T-helper 1 cell treated with Interleukin-12 subunit alpha and Interleukin-12 subunit beta and Interleukin-4 antibody, amounts not matched to agents 30 μg/mL and 1 μg/mL, for 36 hours (primary cell): ENCODE results near the gene PGPEP1.

Source experiments
- H3K27ac Mint-ChIP-seq: one replicate; pipeline ENCODE4 v1.8.0; 2021; ENCODE audit warnings: mild to moderate bottlenecking, mixed read lengths
- H3K27me3 Mint-ChIP-seq: one replicate; pipeline ENCODE4 v1.8.0; 2021; ENCODE audit warnings: low read depth, mixed read lengths
- H3K36me3 Mint-ChIP-seq: one replicate; pipeline ENCODE4 v1.8.0; 2021; ENCODE audit warnings: low read depth, mixed read lengths
- H3K4me1 Mint-ChIP-seq: one replicate; pipeline ENCODE4 v1.8.0; 2021; ENCODE audit warnings: low read depth, mixed read lengths
- H3K4me3 Mint-ChIP-seq: one replicate; pipeline ENCODE4 v1.8.0; 2021; ENCODE audit warnings: mild to moderate bottlenecking, moderate library complexity, mixed read lengths
- H3K9me3 Mint-ChIP-seq: one replicate; pipeline ENCODE4 v1.8.0; 2021; ENCODE audit warnings: mixed read lengths

PGPEP1 gene

DNA sequence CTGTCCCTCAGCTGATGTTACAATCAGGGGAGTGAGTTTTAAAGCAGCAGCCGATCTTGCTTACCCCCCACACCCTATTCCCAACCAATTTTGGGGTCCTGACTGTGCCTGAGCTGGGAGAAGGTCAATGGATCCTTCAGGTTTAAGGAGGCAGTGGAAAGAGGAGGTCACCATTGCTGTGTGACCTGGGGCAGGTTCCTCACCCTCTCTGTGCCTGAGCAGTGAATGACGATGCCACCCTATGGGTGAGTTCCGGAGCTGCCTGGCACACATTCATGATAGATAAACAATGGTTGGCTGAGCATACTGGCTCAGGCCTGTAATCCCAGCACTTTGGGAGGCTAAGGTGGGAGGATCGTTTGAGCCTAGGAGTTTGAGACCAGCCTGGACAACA, 38.7 kb upstream of the PGPEP1 start:
- peaks cover 8% of the 10 kb centered on the region for H3K36me3 Mint-ChIP-seq
- H3K4me3 Mint-ChIP-seq: peak overlapping the region; percentile 42
- peaks cover 27% of the 10 kb centered on the region for H3K4me1 Mint-ChIP-seq
- H3K9me3 Mint-ChIP-seq: no peaks in the 10 kb centered on the region
- H3K27ac Mint-ChIP-seq: peak overlapping the region; percentile 31
- H3K27me3 Mint-ChIP-seq: no peaks in the 10 kb centered on the region

- Mint-ChIP-seq H3K4me3 (peak overlapping the region; percentile 92), H3K36me3 (peaks cover 14% of the 10 kb centered on the region), H3K27me3 (no peaks in the 10 kb centered on the region), H3K9me3 (no peaks in the 10 kb centered on the region), H3K4me1 (peaks cover 26% of the 10 kb centered on the region), H3K27ac (peak overlapping the region; percentile 97)
These were observed 36.3 kb upstream of the PGPEP1 start for GRCh38 chr19:18304208-18304457.

GRCh38 chr19:18304458-18305310, 35.7 kb upstream of the PGPEP1 start:
- H3K36me3 Mint-ChIP-seq: peaks cover 14% of the 10 kb centered on the region
- peak overlapping the region; percentile 92 for H3K4me3 Mint-ChIP-seq
- H3K27me3 Mint-ChIP-seq: no peaks in the 10 kb centered on the region
- no peaks in the 10 kb centered on the region for H3K9me3 Mint-ChIP-seq
- peaks cover 26% of the 10 kb centered on the region for H3K4me1 Mint-ChIP-seq
- H3K27ac Mint-ChIP-seq: peak overlapping the region; percentile 97

- Mint-ChIP-seq H3K4me3 (peak overlapping the region; percentile 92), H3K27me3 (no peaks in the 10 kb centered on the region), H3K36me3 (peaks cover 14% of the 10 kb centered on the region), H3K4me1 (peaks cover 26% of the 10 kb centered on the region), H3K27ac (peak overlapping the region; percentile 93), H3K9me3 (no peaks in the 10 kb centered on the region)
These were observed 34.0 kb upstream of the PGPEP1 start for GRCh38 chr19:18306209-18306887.

DNA sequence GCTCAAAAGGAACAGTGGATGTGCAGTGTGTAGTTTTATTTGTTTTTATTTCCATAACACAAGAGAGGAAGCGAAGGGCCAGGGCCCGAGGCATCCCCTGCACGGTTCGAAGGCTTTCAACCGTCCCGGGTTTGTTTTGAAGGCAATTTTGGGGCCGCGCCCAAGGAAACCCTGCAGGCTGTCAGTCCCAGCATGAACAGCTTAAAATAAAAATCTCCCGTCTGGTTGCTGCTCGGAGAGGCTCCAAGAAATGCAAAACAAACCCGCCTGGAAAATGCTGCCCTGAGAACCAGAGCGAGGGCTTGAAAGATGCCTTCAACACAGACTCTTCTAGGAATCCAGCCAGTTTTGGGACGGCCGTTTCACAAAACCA, 33.5 kb upstream of the PGPEP1 start:
- peaks cover 14% of the 10 kb centered on the region for H3K36me3 Mint-ChIP-seq
- H3K4me1 Mint-ChIP-seq: peaks cover 24% of the 10 kb centered on the region
- H3K9me3 Mint-ChIP-seq: no peaks in the 10 kb centered on the region
- H3K27ac Mint-ChIP-seq: peak overlapping the region; percentile 93
- H3K27me3 Mint-ChIP-seq: no peaks in the 10 kb centered on the region
- H3K4me3 Mint-ChIP-seq: peak overlapping the region; percentile 78

- no peaks in the 10 kb centered on the region for H3K27me3 Mint-ChIP-seq
- peaks cover 14% of the 10 kb centered on the region for H3K36me3 Mint-ChIP-seq
These were observed 33.1 kb upstream of the PGPEP1 start for GRCh38 chr19:18307271-18307681.

DNA sequence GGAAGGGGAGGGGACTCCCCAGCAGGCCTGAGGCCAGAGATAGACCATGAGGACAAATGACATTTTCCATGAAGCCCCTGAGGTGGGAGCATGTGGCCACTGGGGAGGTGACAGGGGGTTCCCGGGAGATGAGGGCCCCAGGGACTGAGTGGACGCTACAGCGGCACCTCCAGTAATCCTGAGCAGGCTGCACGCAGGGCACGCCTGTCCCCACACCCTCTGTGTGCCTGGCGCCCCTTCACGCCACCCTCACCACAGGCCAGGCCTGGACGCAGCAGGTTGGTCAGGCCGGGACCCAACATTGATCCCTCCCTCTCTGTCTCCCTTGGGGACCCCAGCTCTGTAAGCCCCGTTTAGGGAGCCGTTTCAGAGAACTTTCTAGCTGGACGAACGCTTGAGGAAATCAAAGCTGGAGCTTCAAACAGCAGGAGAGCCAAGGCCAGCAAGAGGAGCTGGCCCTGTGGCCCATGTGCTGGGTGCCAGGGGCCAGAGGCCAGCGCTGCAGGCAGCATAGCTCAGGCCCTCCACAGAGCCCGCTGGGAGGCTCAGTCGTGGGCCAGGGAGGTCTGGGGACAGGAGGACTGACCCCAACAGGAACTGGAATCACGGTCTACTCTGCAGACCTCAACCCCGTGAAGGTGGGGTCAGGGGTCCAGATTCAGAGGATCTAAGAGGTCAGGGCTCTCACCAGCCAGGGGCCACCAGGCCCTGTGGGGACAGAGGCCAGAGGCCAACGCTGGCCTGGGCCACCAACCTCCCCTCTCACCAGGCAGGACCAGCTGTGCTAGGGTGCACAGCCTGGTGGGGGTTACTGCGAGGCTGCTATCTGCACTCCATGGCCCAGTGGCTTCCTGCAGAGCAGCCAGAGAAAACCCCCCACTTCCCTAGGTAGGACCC, 32.1 kb upstream of the PGPEP1 start:
- no peaks in the 10 kb centered on the region for H3K9me3 Mint-ChIP-seq
- no peak overlapping the region for H3K27ac Mint-ChIP-seq
- no peaks in the 10 kb centered on the region for H3K27me3 Mint-ChIP-seq
- peaks cover 22% of the 10 kb centered on the region for H3K4me1 Mint-ChIP-seq
- no peak overlapping the region for H3K4me3 Mint-ChIP-seq
- H3K36me3 Mint-ChIP-seq: peaks cover 14% of the 10 kb centered on the region

More at GRCh38 chr19:18307271-18307681, 33.1 kb upstream of the PGPEP1 start:
- H3K4me1 Mint-ChIP-seq: peaks cover 23% of the 10 kb centered on the region
- peak overlapping the region; percentile 93 for H3K27ac Mint-ChIP-seq
- H3K4me3 Mint-ChIP-seq: peak overlapping the region; percentile 78
- H3K9me3 Mint-ChIP-seq: no peaks in the 10 kb centered on the region

- Mint-ChIP-seq H3K27ac (no peak overlapping the region), H3K4me3 (no peak overlapping the region), H3K4me1 (peaks cover 17% of the 10 kb centered on the region), H3K27me3 (no peaks in the 10 kb centered on the region), H3K9me3 (no peaks in the 10 kb centered on the region), H3K36me3 (peaks cover 14% of the 10 kb centered on the region)
These were observed 31.5 kb upstream of the PGPEP1 start for GRCh38 chr19:18308948-18309325.

GRCh38 chr19:18309525-18310064, 30.8 kb upstream of the PGPEP1 start:
- Mint-ChIP-seq H3K27me3 (no peaks in the 10 kb centered on the region), H3K4me1 (peaks cover 16% of the 10 kb centered on the region), H3K4me3 (no peak overlapping the region), H3K36me3 (peaks cover 14% of the 10 kb centered on the region), H3K27ac (no peak overlapping the region), H3K9me3 (no peaks in the 10 kb centered on the region)

DNA sequence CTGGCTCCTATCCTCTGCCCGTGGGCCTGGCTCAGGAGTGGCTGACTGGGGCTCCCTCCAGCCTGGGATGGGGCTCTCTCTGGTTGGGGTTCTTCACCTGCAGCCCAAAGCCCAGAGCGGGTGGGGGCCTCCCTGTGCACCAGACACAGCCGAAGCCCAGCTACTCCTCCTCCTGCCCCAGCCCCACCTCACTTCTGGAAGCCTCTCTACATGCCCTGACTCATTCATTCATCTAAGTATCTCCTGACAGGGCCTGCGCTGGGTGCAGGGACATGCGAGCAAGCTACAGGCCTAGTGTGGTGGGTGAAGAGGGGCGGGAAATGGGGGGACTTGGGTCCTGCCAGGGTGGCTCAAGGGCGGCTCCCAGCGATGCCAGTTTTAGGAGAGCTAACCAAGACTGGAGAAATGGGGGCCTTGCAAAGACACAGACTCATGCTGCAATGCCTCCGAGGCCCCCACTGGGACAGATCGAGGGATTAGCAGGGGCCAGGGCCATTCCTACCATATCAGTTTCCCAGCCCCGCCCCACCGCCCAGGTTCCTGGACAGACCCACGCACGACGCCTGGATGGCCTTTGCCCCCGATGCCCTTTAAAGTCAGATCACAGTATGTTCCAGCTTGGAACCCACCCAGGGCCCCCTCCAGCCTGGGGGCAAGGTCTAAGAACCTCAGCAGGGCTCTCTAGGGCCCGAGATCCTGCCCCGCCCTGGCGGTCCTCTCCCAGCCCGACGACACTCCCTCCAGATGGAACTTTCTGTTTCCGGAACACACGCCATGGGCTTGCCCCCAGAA, 30.1 kb upstream of the PGPEP1 start:
- Mint-ChIP-seq H3K27ac (no peak overlapping the region), H3K27me3 (no peaks in the 10 kb centered on the region), H3K36me3 (peaks cover 14% of the 10 kb centered on the region), H3K9me3 (no peaks in the 10 kb centered on the region), H3K4me1 (peaks cover 13% of the 10 kb centered on the region), H3K4me3 (no peak overlapping the region)

DNA sequence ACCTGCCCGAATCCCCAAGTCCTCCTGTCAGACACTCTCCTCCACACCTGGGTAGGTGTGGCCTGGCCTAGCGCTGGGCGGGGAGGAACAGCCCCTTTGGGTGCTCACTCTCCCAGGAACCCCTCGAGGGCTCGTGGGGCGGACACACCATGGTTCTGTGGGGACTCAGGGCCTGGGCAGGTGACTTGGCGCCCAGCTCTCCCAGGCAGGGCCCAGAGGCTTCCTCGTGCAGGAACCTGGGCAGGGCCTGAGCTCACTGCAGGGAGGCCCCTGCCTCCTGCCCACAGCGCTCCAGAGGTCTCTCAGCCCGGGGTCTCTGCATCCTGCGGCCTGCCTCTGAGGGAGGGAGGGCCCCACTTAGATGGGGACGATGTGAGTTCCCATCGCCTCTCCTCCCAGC, 29.4 kb upstream of the PGPEP1 start:
- no peak overlapping the region for H3K4me3 Mint-ChIP-seq
- H3K27me3 Mint-ChIP-seq: no peaks in the 10 kb centered on the region
- peaks cover 8% of the 10 kb centered on the region for H3K4me1 Mint-ChIP-seq
- H3K9me3 Mint-ChIP-seq: no peaks in the 10 kb centered on the region
- peaks cover 14% of the 10 kb centered on the region for H3K36me3 Mint-ChIP-seq
- H3K27ac Mint-ChIP-seq: no peak overlapping the region

DNA sequence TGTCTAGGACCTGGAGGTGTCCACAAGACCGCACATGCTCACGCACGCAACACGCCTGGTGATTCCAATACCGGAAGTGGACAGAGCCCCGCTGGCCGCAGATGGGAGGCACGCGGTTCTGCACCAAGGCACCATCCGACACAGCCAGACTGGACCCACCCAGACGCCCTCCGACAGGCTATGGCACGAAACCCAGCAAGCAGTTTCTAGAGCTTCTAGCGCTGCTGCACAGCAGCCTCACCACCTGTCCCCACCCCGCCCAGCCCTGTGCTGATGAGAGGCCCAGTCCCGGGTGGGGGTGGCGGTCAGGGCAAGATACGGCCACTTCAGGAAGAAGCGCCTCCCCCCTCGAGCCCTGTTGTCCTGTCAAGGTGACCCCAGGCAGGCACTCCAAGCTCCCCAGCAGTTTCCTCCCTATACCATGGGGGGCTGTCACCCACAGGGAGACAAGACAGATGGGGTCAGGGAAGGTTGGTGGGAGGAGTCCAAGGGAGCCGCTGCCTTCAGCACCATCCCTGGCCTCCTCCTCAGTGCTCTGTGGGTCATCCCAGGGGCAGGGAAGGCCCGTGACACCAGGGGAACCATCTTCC, 28.8 kb upstream of the PGPEP1 start:
- Mint-ChIP-seq H3K27ac (no peak overlapping the region), H3K27me3 (no peaks in the 10 kb centered on the region)

DNA sequence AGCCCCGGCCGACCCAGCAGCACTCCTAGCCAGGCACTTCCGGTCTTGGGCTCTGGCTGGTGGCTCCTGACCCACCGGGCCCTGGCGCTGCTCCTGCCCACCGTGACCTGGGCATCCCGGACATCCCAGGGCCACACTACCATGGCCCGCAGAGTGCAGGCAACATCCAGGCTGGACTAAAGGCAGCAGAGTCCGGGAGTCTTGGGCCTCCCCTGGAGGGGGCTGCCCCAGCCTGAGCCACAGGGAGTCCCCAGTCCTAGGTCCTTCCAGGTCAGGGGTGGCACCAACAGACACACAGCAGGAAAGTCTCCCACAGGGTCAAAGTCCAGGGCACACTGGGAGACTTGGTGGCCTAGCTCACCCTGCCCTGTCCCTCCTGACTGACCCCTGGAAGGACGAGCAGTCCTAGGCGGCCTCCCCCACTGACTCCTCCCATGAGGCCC, 28.3 kb upstream of the PGPEP1 start:
- peaks cover 3% of the 10 kb centered on the region for H3K4me1 Mint-ChIP-seq
- H3K9me3 Mint-ChIP-seq: no peaks in the 10 kb centered on the region
- peaks cover 9% of the 10 kb centered on the region for H3K36me3 Mint-ChIP-seq
- H3K4me3 Mint-ChIP-seq: no peak overlapping the region
- H3K27me3 Mint-ChIP-seq: no peaks in the 10 kb centered on the region
- no peak overlapping the region for H3K27ac Mint-ChIP-seq

More for the DNA sequence above, 28.8 kb upstream of the PGPEP1 start:
- Mint-ChIP-seq H3K4me1 (peaks cover 7% of the 10 kb centered on the region), H3K36me3 (peaks cover 13% of the 10 kb centered on the region), H3K4me3 (no peak overlapping the region), H3K9me3 (no peaks in the 10 kb centered on the region)
